Mesenchymal stem cell (in vitro differentiated cells and primary cell): Measurements from ENCODE around the gene ZBTB11.

Experiments used
- DNase-seq: peaks from one replicate; pipeline ENCODE4 v3.0.0-alpha.2; 2013
- H2AFZ ChIP-seq: one replicate; pipeline ENCODE4 v1.6.1; 2013; ENCODE audit warnings: low read depth, mild to moderate bottlenecking, control low read depth, inconsistent platforms, low read length, moderate library complexity
- H2AK5ac ChIP-seq: 2 replicates; pipeline ENCODE4 v1.6.1; 2013; ENCODE audit warnings: low read length, moderate library complexity, mild to moderate bottlenecking, inconsistent platforms; ENCODE audit not compliant: severe bottlenecking
- H2BK120ac ChIP-seq: one replicate; pipeline ENCODE4 v1.6.1; 2013; ENCODE audit warnings: low read depth, mild to moderate bottlenecking, inconsistent platforms, low read length, moderate library complexity
- H2BK12ac ChIP-seq, 2 experiments: one replicate each; pipeline ENCODE4 v1.6.1; 2013; ENCODE audit warnings: inconsistent platforms in 2 of 2, low read length in 2 of 2, mild to moderate bottlenecking in 2 of 2, moderate library complexity in 2 of 2, control low read depth in 1 of 2
- H2BK15ac ChIP-seq: one replicate; pipeline ENCODE4 v1.6.1; 2013; ENCODE audit warnings: mild to moderate bottlenecking, low read depth, inconsistent platforms; ENCODE audit not compliant: poor library complexity, severe bottlenecking
- H2BK5ac ChIP-seq: 2 replicates; pipeline ENCODE4 v1.6.1; 2013; ENCODE audit warnings: low read depth, mild to moderate bottlenecking, low read length, control low read depth, inconsistent platforms; ENCODE audit not compliant: poor library complexity, severe bottlenecking
- H3K14ac ChIP-seq, 2 experiments: one replicate each; pipeline ENCODE4 v1.6.1; 2013; ENCODE audit warnings: inconsistent platforms in 2 of 2, low read length in 2 of 2, control low read depth in 1 of 2, mild to moderate bottlenecking in 1 of 2, moderate library complexity in 1 of 2
- H3K18ac ChIP-seq, 2 experiments: one replicate each; pipeline ENCODE4 v1.6.1; 2013; ENCODE audit warnings: inconsistent platforms in 2 of 2, low read length in 2 of 2, control low read depth in 1 of 2, low read depth in 1 of 2, mild to moderate bottlenecking in 1 of 2
- H3K23ac ChIP-seq, 2 experiments: one replicate each; pipeline ENCODE4 v1.6.1; 2013; ENCODE audit warnings: inconsistent platforms in 2 of 2, low read length in 2 of 2, mild to moderate bottlenecking in 2 of 2, moderate library complexity in 2 of 2, control low read depth in 1 of 2
- H3K27ac ChIP-seq: 2 replicates; pipeline ENCODE4 v1.5.1; 2013; ENCODE audit warnings: mild to moderate bottlenecking, moderate library complexity, low read length, control low read depth, inconsistent platforms; ENCODE audit not compliant: poor library complexity, severe bottlenecking
- H3K27me3 ChIP-seq, 2 experiments: 2 replicates each; pipeline versions ENCODE4 v1.6.1 to v1.7.0; 2013; ENCODE audit warnings: low read length in 2 of 2, mild to moderate bottlenecking in 2 of 2, moderate library complexity in 2 of 2, control low read depth in 1 of 2, inconsistent platforms in 1 of 2; ENCODE audit not compliant: control insufficient read depth in 1 of 2, insufficient read depth in 1 of 2
- H3K36me3 ChIP-seq, 2 experiments: 2 replicates each; pipeline versions ENCODE4 v1.6.1 to v1.7.0; 2013; ENCODE audit warnings: low read length in 2 of 2, control low read depth in 1 of 2, inconsistent platforms in 1 of 2, low read depth in 1 of 2, mild to moderate bottlenecking in 1 of 2; ENCODE audit not compliant: insufficient read depth in 2 of 2, control insufficient read depth in 1 of 2
- H3K4ac ChIP-seq, 2 experiments: one replicate each; pipeline ENCODE4 v1.6.1; 2013; ENCODE audit warnings: inconsistent platforms in 2 of 2, low read length in 2 of 2, mild to moderate bottlenecking in 2 of 2, moderate library complexity in 2 of 2, control low read depth in 1 of 2, low read depth in 1 of 2
- H3K4me1 ChIP-seq: 2 replicates; pipeline ENCODE4 v1.6.1; 2013; ENCODE audit warnings: low read depth, low read length, control low read depth; ENCODE audit not compliant: control insufficient read depth, insufficient read depth
- H3K4me2 ChIP-seq: 2 replicates; pipeline ENCODE4 v1.6.1; 2013; ENCODE audit warnings: low read length, mild to moderate bottlenecking, inconsistent platforms; ENCODE audit not compliant: poor library complexity, severe bottlenecking
- H3K4me3 ChIP-seq, 2 experiments: 2 replicates each; pipeline versions ENCODE4 v1.5.1 to v1.7.0; 2013; ENCODE audit warnings: low read length in 2 of 2, mild to moderate bottlenecking in 2 of 2, control low read depth in 1 of 2, low read depth in 1 of 2; ENCODE audit not compliant: insufficient read depth in 1 of 2
- H3K79me1 ChIP-seq: replicated peaks from 2 replicates; pipeline ENCODE4 v1.6.1; 2013; ENCODE audit warnings: mild to moderate bottlenecking, control low read depth, low read length, inconsistent platforms; ENCODE audit not compliant: poor library complexity, severe bottlenecking
- H3K9ac ChIP-seq: 2 replicates; pipeline ENCODE4 v1.7.0; 2013; ENCODE audit warnings: mild to moderate bottlenecking, low read length, moderate library complexity
- H3K9me3 ChIP-seq: 2 replicates; pipeline ENCODE4 v1.7.0; 2013; ENCODE audit warnings: mild to moderate bottlenecking, low read length; ENCODE audit not compliant: control insufficient read depth
- H4K8ac ChIP-seq: one replicate; pipeline ENCODE4 v1.6.1; 2013; ENCODE audit warnings: inconsistent platforms, mild to moderate bottlenecking, low read length, moderate library complexity
- H4K91ac ChIP-seq: one replicate; pipeline ENCODE4 v1.6.1; 2013; ENCODE audit warnings: mild to moderate bottlenecking, low read length, inconsistent platforms
- WGBS: methylation state at CpG from one replicate; pipeline ENCODE4 v1.1.7; 2013; ENCODE audit warnings: mixed read lengths; 5-methylcytosine and 5-hydroxymethylcytosine counted together

ZBTB11 gene

GRCh38 chr3:101689286-101689685 is 12.4 kb upstream of the ZBTB11 start:
- peaks cover 4% of the 10 kb centered on the region for H3K4me1 ChIP-seq
- H2BK15ac ChIP-seq: no peak overlapping the region
- H3K18ac ChIP-seq: no peak overlapping the region
- H3K4me2 ChIP-seq: no peak overlapping the region
- H3K14ac ChIP-seq: no peak overlapping the region
- H3K4ac ChIP-seq: no peak overlapping the region
- no peak overlapping the region for H3K23ac ChIP-seq
- no peak overlapping the region for H3K4me3 ChIP-seq
- no peaks in the 10 kb centered on the region for H3K9me3 ChIP-seq
- no peak for DNase-seq
- no peak overlapping the region for H2AFZ ChIP-seq
- no peak overlapping the region for H2BK120ac ChIP-seq
- H2AK5ac ChIP-seq: no peak overlapping the region
- no peaks in the 10 kb centered on the region for H3K27me3 ChIP-seq
- H2BK5ac ChIP-seq: no peak overlapping the region
- no peak overlapping the region for H3K27ac ChIP-seq
- peaks cover 5 to 17% of the 10 kb centered on the region in 2 experiments for H3K36me3 ChIP-seq
- H3K9ac ChIP-seq: no peak overlapping the region
- H4K8ac ChIP-seq: no peak overlapping the region
- no peak overlapping the region for H4K91ac ChIP-seq
- WGBS: 97% methylated on average over 1 of the region's 2 CpGs
- H3K79me1 ChIP-seq: peaks cover 3% of the 10 kb centered on the region
- H2BK12ac ChIP-seq: no peak overlapping the region

GRCh38 chr3:101687142-101687931 is 10.4 kb upstream of the ZBTB11 start:
- H2AK5ac ChIP-seq: peak overlapping the region; percentile 78

GRCh38 chr3:101685870-101686307 is 9.0 kb upstream of the ZBTB11 start:
- no peak overlapping the region for H2BK5ac ChIP-seq
- peak overlapping the region; percentile 92 for H3K27ac ChIP-seq
- peak overlapping the region; percentile 72 for H2AK5ac ChIP-seq
- H2BK15ac ChIP-seq: no peak overlapping the region
- H3K23ac ChIP-seq: no peak overlapping the region
- H2AFZ ChIP-seq: no peak overlapping the region
- peak overlapping the region; percentile 74 to 98 for H3K4me3 ChIP-seq
- no peaks in the 10 kb centered on the region for H3K27me3 ChIP-seq
- H3K79me1 ChIP-seq: peaks cover 3% of the 10 kb centered on the region
- peak overlapping the region; percentile 88 for H4K8ac ChIP-seq
- peak overlapping the region; percentile 75 for H3K4me2 ChIP-seq
- peaks cover 13% of the 10 kb centered on the region for H3K4me1 ChIP-seq
- H3K36me3 ChIP-seq: peaks cover 22 to 51% of the 10 kb centered on the region in 2 experiments
- peak overlapping the region; percentile 75 to 92 for H3K4ac ChIP-seq
- no peaks in the 10 kb centered on the region for H3K9me3 ChIP-seq
- H3K18ac ChIP-seq: peak overlapping the region; percentile 76 to 77
- H2BK12ac ChIP-seq: no peak overlapping the region
- peak overlapping the region; percentile 99 for H3K9ac ChIP-seq
- peak overlapping the region; percentile 0 for H2BK120ac ChIP-seq
- H4K91ac ChIP-seq: peak overlapping the region; percentile 74
- H3K14ac ChIP-seq: peak overlapping the region in 1 of 2 experiments; percentile 83
- DNase-seq: no peak
- WGBS: 0% methylated on average over 10 of the region's 11 CpGs

More at GRCh38 chr3:101687142-101687931, 10.4 kb upstream of the ZBTB11 start:
- H2BK15ac ChIP-seq: peak overlapping the region; percentile 90
- H3K36me3 ChIP-seq: peaks cover 13 to 37% of the 10 kb centered on the region in 2 experiments
- H3K79me1 ChIP-seq: peaks cover 3% of the 10 kb centered on the region
- no peaks in the 10 kb centered on the region for H3K9me3 ChIP-seq
- peak overlapping the region; percentile 61 for H3K27ac ChIP-seq
- H3K14ac ChIP-seq: no peak overlapping the region
- H3K4me1 ChIP-seq: peaks cover 11% of the 10 kb centered on the region
- H2AFZ ChIP-seq: no peak overlapping the region
- H3K27me3 ChIP-seq: no peaks in the 10 kb centered on the region
- H3K23ac ChIP-seq: no peak overlapping the region
- no peak overlapping the region for H2BK5ac ChIP-seq
- 93% methylated on average over 25 of the region's 25 CpGs for WGBS
- H4K8ac ChIP-seq: peak overlapping the region; percentile 54
- peak overlapping the region in 1 of 2 experiments; percentile 53 for H3K4ac ChIP-seq
- peak overlapping the region in 1 of 2 experiments; percentile 98 for H3K4me3 ChIP-seq
- H2BK120ac ChIP-seq: peak overlapping the region; percentile 34
- H2BK12ac ChIP-seq: peak overlapping the region in 1 of 2 experiments; percentile 66
- DNase-seq: no peak
- H3K18ac ChIP-seq: peak overlapping the region; percentile 64 to 75
- peak overlapping the region; percentile 99 for H3K9ac ChIP-seq
- peak overlapping the region; percentile 75 for H4K91ac ChIP-seq
- peak overlapping the region; percentile 36 for H3K4me2 ChIP-seq

- no peak overlapping the region for H2BK120ac ChIP-seq
- H3K4ac ChIP-seq: no peak overlapping the region
- H3K23ac ChIP-seq: no peak overlapping the region
- H2BK12ac ChIP-seq: no peak overlapping the region
- H3K14ac ChIP-seq: no peak overlapping the region
- no peaks in the 10 kb centered on the region for H3K27me3 ChIP-seq
- no peak overlapping the region for H3K18ac ChIP-seq
- peaks cover 27 to 60% of the 10 kb centered on the region in 2 experiments for H3K36me3 ChIP-seq
- H2AFZ ChIP-seq: no peak overlapping the region
- H4K8ac ChIP-seq: no peak overlapping the region
- peak overlapping the region; percentile 75 for H3K4me2 ChIP-seq
- H2BK5ac ChIP-seq: no peak overlapping the region
- peak overlapping the region in 1 of 2 experiments; percentile 98 for H3K4me3 ChIP-seq
- peaks cover 3% of the 10 kb centered on the region for H3K79me1 ChIP-seq
- H3K9ac ChIP-seq: peak overlapping the region; percentile 99
- peaks cover 13% of the 10 kb centered on the region for H3K4me1 ChIP-seq
- H2AK5ac ChIP-seq: no peak overlapping the region
- H3K9me3 ChIP-seq: no peaks in the 10 kb centered on the region
- H4K91ac ChIP-seq: no peak overlapping the region
- no peak for DNase-seq
- no peak overlapping the region for H2BK15ac ChIP-seq
- H3K27ac ChIP-seq: no peak overlapping the region
These were observed 8.1 kb upstream of the ZBTB11 start for GRCh38 chr3:101685050-101685400.
